ENCODE measurements around the gene MLPH.

DNA sequence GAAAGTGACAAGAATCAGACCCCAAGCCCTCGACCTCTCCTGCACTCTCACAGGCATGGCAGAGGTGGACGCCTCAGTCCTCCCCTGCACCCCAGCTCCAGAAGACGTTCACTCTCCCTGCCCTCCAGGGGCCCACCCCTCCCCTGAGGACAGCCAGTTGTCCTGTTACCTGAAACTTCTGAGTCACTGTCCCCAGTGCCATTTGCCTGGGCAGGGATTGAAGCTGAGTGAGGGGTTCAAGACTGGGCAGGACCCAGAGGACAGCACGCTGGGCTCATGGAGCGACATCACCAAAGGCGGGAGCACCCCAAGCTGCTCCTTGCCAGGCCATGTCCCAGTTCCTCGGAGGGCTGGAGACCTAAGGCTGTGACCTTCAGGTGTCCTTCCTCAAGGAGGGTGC is 38.9 kb upstream of the MLPH start:
- no peak for TF ChIP-seq CTCF (conservative IDR thresholded peaks at IDR 0.05)
- no peak for TF ChIP-seq ZFX (IDR thresholded peaks at IDR 0.05)

Measured in C4-2B (cell line).